Measurements from ENCODE around the gene KAT2B. TPM values are rescaled to one million over a fixed set of nuclear protein-coding genes. Genes with fewer than 3 reads are reported as not detected.

Gene KAT2B
- total RNA-seq: 11.8 and 15.9 TPM in 2 replicates

DNA sequence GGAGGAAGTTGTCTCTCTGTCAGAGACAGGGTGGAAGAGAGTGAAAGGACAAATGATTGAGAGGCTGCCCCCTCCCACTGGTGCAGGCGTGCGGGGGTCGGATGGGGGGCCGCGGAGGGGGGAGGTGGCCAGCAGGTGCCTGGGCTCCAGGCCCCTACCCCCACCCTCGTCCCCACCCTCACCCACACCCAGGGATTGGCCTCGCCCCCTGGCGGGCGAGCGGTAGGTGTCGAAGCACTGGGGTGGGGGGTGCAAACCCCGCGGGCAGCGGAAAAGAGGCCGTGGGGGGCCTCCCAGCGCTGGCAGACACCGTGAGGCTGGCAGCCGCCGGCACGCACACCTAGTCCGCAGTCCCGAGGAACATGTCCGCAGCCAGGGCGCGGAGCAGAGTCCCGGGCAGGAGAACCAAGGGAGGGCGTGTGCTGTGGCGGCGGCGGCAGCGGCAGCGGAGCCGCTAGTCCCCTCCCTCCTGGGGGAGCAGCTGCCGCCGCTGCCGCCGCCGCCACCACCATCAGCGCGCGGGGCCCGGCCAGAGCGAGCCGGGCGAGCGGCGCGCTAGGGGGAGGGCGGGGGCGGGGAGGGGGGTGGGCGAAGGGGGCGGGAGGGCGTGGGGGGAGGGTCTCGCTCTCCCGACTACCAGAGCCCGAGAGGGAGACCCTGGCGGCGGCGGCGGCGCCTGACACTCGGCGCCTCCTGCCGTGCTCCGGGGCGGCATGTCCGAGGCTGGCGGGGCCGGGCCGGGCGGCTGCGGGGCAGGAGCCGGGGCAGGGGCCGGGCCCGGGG, at the start of gene KAT2B:
Gene KAT2B, plus strand, starts transcription at position 682 of the 783 bp plus-strand sequence. Its CDS starts 32 bp downstream, at position 714.
- Histone ChIP-seq H3K9me3 (ENCODE audit: low read depth, low read length) (no peaks in the 10 kb centered on the region), H3K27ac (ENCODE audit: low read depth, low read length) (no peak within 1 kb of the TSS), H4K20me1 (ENCODE audit: insufficient read depth, low read length) (no peaks in the 10 kb centered on the region), H3K27me3 (ENCODE audit: insufficient read depth, low read length) (no peaks in the 10 kb centered on the region), H3K4me1 (ENCODE audit: insufficient read depth, low read length) (peaks cover 16% of the 10 kb centered on the region), H2AFZ (ENCODE audit: low read length) (peak within 1 kb of the TSS; percentile 86), H3K36me3 (ENCODE audit: insufficient read depth, low read length) (no peaks in the 10 kb centered on the region), H3K4me3 (ENCODE audit: insufficient read depth, low read length) (peak within 1 kb of the TSS; percentile 84), H3K4me2 (ENCODE audit: insufficient read depth, low read length) (peak within 1 kb of the TSS; percentile 97), H3K79me2 (ENCODE audit: insufficient read depth, low read length) (peaks cover 3% of the 10 kb centered on the region)
- peak; percentile 95 for DNase-seq (ENCODE audit: insufficient read length, low spot score, missing footprints)
- TF ChIP-seq, protein P1, sequence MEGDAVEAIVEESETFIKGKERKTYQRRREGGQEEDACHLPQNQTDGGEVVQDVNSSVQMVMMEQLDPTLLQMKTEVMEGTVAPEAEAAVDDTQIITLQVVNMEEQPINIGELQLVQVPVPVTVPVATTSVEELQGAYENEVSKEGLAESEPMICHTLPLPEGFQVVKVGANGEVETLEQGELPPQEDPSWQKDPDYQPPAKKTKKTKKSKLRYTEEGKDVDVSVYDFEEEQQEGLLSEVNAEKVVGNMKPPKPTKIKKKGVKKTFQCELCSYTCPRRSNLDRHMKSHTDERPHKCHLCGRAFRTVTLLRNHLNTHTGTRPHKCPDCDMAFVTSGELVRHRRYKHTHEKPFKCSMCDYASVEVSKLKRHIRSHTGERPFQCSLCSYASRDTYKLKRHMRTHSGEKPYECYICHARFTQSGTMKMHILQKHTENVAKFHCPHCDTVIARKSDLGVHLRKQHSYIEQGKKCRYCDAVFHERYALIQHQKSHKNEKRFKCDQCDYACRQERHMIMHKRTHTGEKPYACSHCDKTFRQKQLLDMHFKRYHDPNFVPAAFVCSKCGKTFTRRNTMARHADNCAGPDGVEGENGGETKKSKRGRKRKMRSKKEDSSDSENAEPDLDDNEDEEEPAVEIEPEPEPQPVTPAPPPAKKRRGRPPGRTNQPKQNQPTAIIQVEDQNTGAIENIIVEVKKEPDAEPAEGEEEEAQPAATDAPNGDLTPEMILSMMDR (IDR thresholded peaks at IDR 0.05; ENCODE audit: extremely low read depth, low read depth, low read length): peak; percentile 30

DNA sequence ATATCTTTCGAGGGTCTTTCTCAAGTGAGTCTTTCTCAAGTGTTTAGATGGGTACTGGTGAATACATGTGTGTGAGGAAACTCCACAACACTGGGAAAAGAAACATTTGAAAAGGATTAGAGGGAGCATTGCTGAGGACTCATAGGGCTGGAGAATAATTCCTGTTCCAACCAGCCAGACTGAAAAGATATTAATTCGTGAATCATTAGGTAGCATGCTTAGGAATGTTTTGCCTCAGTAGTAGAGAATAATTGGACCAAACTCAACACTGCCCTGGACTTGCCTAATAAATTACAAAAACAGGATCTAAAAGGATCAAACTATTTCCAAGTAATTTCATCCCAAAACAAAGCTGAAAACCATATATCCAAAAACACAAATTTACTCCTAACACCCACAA, 45.5 kb upstream of the KAT2B start:
- no peak overlapping the region for H3K4me3 ChIP-seq (ENCODE audit: insufficient read depth, low read length)
- no peaks in the 10 kb centered on the region for H3K27me3 ChIP-seq (ENCODE audit: insufficient read depth, low read length)
- no peak overlapping the region for H2AFZ ChIP-seq (ENCODE audit: low read length)
- no peak for DNase-seq (ENCODE audit: insufficient read length, low spot score, missing footprints)
- no peaks in the 10 kb centered on the region for H4K20me1 ChIP-seq (ENCODE audit: insufficient read depth, low read length)
- H3K27ac ChIP-seq (ENCODE audit: low read depth, low read length): no peak overlapping the region
- H3K4me2 ChIP-seq (ENCODE audit: insufficient read depth, low read length): no peak overlapping the region
- no peaks in the 10 kb centered on the region for H3K36me3 ChIP-seq (ENCODE audit: insufficient read depth, low read length)
- TF ChIP-seq, protein P1 (IDR thresholded peaks at IDR 0.05; ENCODE audit: extremely low read depth, low read depth, low read length): no peak
- H3K4me1 ChIP-seq (ENCODE audit: insufficient read depth, low read length): no peaks in the 10 kb centered on the region
- H3K79me2 ChIP-seq (ENCODE audit: insufficient read depth, low read length): no peaks in the 10 kb centered on the region
- no peaks in the 10 kb centered on the region for H3K9me3 ChIP-seq (ENCODE audit: low read depth, low read length)

DNA sequence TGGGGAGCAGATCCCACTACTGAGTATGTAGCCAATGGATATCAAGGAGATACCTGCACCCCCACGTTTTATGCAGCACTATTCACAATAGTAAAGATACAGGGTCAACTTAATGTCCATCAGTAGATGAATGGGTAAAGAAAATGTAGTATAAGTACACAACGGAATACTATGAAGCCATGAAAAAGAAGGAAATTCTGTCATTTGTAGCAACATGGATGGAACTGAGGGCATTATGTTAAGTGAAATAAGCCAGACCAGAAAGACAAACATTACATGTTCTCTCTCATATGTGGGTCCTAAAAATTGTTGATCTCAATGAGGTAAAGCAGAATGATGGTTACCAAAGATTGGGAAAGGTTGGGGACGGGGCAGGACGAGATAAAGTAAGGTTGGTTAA, 42.7 kb upstream of the KAT2B start:
- no peak overlapping the region for H2AFZ ChIP-seq (ENCODE audit: low read length)
- DNase-seq (ENCODE audit: insufficient read length, low spot score, missing footprints): no peak

DNA sequence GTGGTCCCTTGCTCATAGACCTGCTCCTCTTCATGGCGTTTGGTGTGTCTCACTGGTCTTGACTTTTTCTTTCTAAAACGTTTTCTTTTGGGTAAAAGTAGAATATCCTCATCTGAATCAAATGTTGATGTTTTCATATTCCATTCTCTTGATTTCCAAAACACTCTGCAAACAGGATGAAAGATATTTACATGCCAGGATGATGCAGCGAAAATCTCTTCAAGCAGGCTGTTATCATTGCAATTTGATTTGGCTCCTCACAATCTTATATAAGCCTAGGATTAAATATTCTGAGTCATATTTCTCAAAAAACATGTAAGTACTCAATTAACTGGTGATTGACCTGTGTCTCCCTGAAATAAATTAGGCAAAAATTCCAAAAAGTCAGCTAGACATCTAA, 38.3 kb upstream of the KAT2B start:
- H3K36me3 ChIP-seq (ENCODE audit: insufficient read depth, low read length): no peaks in the 10 kb centered on the region
- no peak overlapping the region for H3K4me2 ChIP-seq (ENCODE audit: insufficient read depth, low read length)
- no peak overlapping the region for H2AFZ ChIP-seq (ENCODE audit: low read length)
- H4K20me1 ChIP-seq (ENCODE audit: insufficient read depth, low read length): no peaks in the 10 kb centered on the region
- TF ChIP-seq, protein P1 (IDR thresholded peaks at IDR 0.05; ENCODE audit: extremely low read depth, low read depth, low read length): no peak
- H3K9me3 ChIP-seq (ENCODE audit: low read depth, low read length): no peaks in the 10 kb centered on the region
- no peaks in the 10 kb centered on the region for H3K4me1 ChIP-seq (ENCODE audit: insufficient read depth, low read length)
- H3K27ac ChIP-seq (ENCODE audit: low read depth, low read length): no peak overlapping the region
- H3K27me3 ChIP-seq (ENCODE audit: insufficient read depth, low read length): no peaks in the 10 kb centered on the region
- DNase-seq (ENCODE audit: insufficient read length, low spot score, missing footprints): no peak
- no peaks in the 10 kb centered on the region for H3K79me2 ChIP-seq (ENCODE audit: insufficient read depth, low read length)
- no peak overlapping the region for H3K4me3 ChIP-seq (ENCODE audit: insufficient read depth, low read length)

More for the DNA sequence above, 42.7 kb upstream of the KAT2B start:
- no peak overlapping the region for H3K4me3 ChIP-seq (ENCODE audit: insufficient read depth, low read length)
- H3K79me2 ChIP-seq (ENCODE audit: insufficient read depth, low read length): no peaks in the 10 kb centered on the region
- no peak overlapping the region for H3K27ac ChIP-seq (ENCODE audit: low read depth, low read length)
- H3K9me3 ChIP-seq (ENCODE audit: low read depth, low read length): no peaks in the 10 kb centered on the region
- no peak overlapping the region for H3K4me2 ChIP-seq (ENCODE audit: insufficient read depth, low read length)
- H3K27me3 ChIP-seq (ENCODE audit: insufficient read depth, low read length): no peaks in the 10 kb centered on the region
- TF ChIP-seq, protein P1 (IDR thresholded peaks at IDR 0.05; ENCODE audit: extremely low read depth, low read depth, low read length): no peak
- no peaks in the 10 kb centered on the region for H3K4me1 ChIP-seq (ENCODE audit: insufficient read depth, low read length)
- H3K36me3 ChIP-seq (ENCODE audit: insufficient read depth, low read length): no peaks in the 10 kb centered on the region
- no peaks in the 10 kb centered on the region for H4K20me1 ChIP-seq (ENCODE audit: insufficient read depth, low read length)
